OCI-LY1 (cell line): Measurements from ENCODE around the gene AGMO.

Experiments used
- CTCF ChIP-seq: fragments of 200-600 bp; sonication (generic), shearing (Covaris generic); IDR thresholded peaks from 2 replicates; pipeline ENCODE4 v1.5.1; 2017; ENCODE audit warnings: mild to moderate bottlenecking, antibody characterized with exemption, low read length, moderate library complexity, mixed read lengths
- EZH2 ChIP-seq: fragments of 200-600 bp; sonication (generic), shearing (Covaris generic); IDR thresholded peaks from 2 replicates; pipeline ENCODE4 v1.8.0; 2017; ENCODE audit warnings: borderline replicate concordance, mixed run types, mild to moderate bottlenecking, antibody characterized with exemption, low read length, moderate library complexity, mixed read lengths

GRCh38 chr7:15214976-15215375 lies 346.8 kb downstream of the AGMO start:
- no peak for TF ChIP-seq CTCF
- no peak for TF ChIP-seq EZH2
